Measurements from ENCODE around the gene ZNF880. TPM values are rescaled to one million over a fixed set of nuclear protein-coding genes. Genes with fewer than 3 reads are reported as not detected.

ZNF880 gene
- total RNA-seq, 1 donor from 2014 or later = 29.6 TPM

GRCh38 chr19:52415711-52416110, 46.0 kb downstream of the ZNF880 start:
- H3K36me3 Mint-ChIP-seq = peaks cover 15% of the 10 kb centered on the region
- DNase-seq (ENCODE audit: extremely low spot score, unreplicated experiment) = no peak
- no peak for TF ChIP-seq CTCF (conservative IDR thresholded peaks at IDR 0.05)
- no peak overlapping the region for H3K27ac Mint-ChIP-seq
- no peak overlapping the region for H3K4me3 Mint-ChIP-seq
- H3K27me3 Mint-ChIP-seq = no peaks in the 10 kb centered on the region
- H3K9me3 Mint-ChIP-seq = peaks cover 28% of the 10 kb centered on the region
- no peaks in the 10 kb centered on the region for H3K4me1 Mint-ChIP-seq (ENCODE audit: unreplicated experiment)

- H3K27ac Mint-ChIP-seq = no peak within 1 kb of the TSS
Observed at GRCh38 chr19:52428937-52429336, 59.2 kb downstream of the ZNF880 start, which contains the start of gene ZNF534. TSS of gene ZNF534 (plus strand) at chr19:52429148. CDS start at chr19:52431475, 2,327 bp downstream.

More at GRCh38 chr19:52428937-52429336, 59.2 kb downstream of the ZNF880 start, which contains the start of gene ZNF534:
- Mint-ChIP-seq H3K4me3 (no peak within 1 kb of the TSS), H3K9me3 (peaks cover 9% of the 10 kb centered on the region), H3K36me3 (no peaks in the 10 kb centered on the region), H3K4me1 (ENCODE audit: unreplicated experiment) (no peaks in the 10 kb centered on the region), H3K27me3 (no peaks in the 10 kb centered on the region)
- DNase-seq (ENCODE audit: extremely low spot score, unreplicated experiment) = no peak
- TF ChIP-seq CTCF (conservative IDR thresholded peaks at IDR 0.05) = no peak

Other genes starting within 250 kb of the ZNF880 start
- 18.7 and 26.5 TPM in 2 replicates for gene ZNF616, start 230.0 kb upstream of the ZNF880 start, total RNA-seq (ENCODE audit: low replicate concordance)
- gene ZNF836, start 198.3 kb upstream of the ZNF880 start, total RNA-seq (ENCODE audit: low replicate concordance) = 21.6 and 21.8 TPM in 2 replicates
- gene PPP2R1A, start 179.9 kb upstream of the ZNF880 start, total RNA-seq (ENCODE audit: low replicate concordance) = 319 and 323 TPM in 2 replicates
- 24.1 and 33.2 TPM in 2 replicates for gene ZNF766, start 100.3 kb upstream of the ZNF880 start, total RNA-seq (ENCODE audit: low replicate concordance)
- 16.8 and 26.2 TPM in 2 replicates for gene ZNF480, start 72.8 kb upstream of the ZNF880 start, total RNA-seq (ENCODE audit: low replicate concordance)
- gene ZNF610, start 33.7 kb upstream of the ZNF880 start, total RNA-seq (ENCODE audit: low replicate concordance) = 15.5 and 18.0 TPM in 2 replicates
- gene ZNF528, start 27.9 kb downstream of the ZNF880 start, total RNA-seq (ENCODE audit: low replicate concordance) = 21.8 and 31.0 TPM in 2 replicates
- 0.36 TPM in 1 of 2 replicates, not detected in the other for gene ZNF534, start 59.2 kb downstream of the ZNF880 start, total RNA-seq (ENCODE audit: low replicate concordance)
- gene ZNF578, start 83.6 kb downstream of the ZNF880 start, total RNA-seq (ENCODE audit: low replicate concordance) = 0.72 and 1.1 TPM in 2 replicates
- 37.4 and 52.6 TPM in 2 replicates for gene ZNF808, start 157.7 kb downstream of the ZNF880 start, total RNA-seq (ENCODE audit: low replicate concordance)
- 25.2 and 29.1 TPM in 2 replicates for gene ZNF701, start 200.4 kb downstream of the ZNF880 start, total RNA-seq (ENCODE audit: low replicate concordance)